ENCODE data around the gene OR4F6.

DNA sequence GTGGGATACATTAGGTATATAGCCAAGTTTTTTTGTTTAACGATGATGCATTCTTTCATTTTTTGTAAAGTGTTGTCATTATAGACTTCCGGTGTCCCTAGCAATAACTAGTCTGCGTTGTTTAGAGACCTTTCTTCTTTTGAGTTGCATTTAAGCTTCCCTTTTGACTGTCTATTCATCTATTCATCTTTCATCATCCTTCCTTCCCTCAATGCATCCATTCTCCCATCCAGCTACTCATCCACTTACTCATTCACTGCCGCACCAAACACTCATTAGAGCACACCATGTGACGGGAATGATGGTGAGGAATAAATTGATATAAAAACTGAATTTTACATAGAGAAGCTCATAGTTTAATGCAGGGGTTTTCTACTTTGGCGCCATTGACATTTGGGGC, 41.6 kb downstream of the OR4F6 start:
- TF ChIP-seq, protein P1, sequence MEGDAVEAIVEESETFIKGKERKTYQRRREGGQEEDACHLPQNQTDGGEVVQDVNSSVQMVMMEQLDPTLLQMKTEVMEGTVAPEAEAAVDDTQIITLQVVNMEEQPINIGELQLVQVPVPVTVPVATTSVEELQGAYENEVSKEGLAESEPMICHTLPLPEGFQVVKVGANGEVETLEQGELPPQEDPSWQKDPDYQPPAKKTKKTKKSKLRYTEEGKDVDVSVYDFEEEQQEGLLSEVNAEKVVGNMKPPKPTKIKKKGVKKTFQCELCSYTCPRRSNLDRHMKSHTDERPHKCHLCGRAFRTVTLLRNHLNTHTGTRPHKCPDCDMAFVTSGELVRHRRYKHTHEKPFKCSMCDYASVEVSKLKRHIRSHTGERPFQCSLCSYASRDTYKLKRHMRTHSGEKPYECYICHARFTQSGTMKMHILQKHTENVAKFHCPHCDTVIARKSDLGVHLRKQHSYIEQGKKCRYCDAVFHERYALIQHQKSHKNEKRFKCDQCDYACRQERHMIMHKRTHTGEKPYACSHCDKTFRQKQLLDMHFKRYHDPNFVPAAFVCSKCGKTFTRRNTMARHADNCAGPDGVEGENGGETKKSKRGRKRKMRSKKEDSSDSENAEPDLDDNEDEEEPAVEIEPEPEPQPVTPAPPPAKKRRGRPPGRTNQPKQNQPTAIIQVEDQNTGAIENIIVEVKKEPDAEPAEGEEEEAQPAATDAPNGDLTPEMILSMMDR (IDR thresholded peaks at IDR 0.05; ENCODE audit: low read length) = no peak
- TF ChIP-seq EZH2 (optimal IDR thresholded peaks at IDR 0.05; ENCODE audit: low read depth, low read length) = no peak
- TF ChIP-seq EZH2phosphoT487 (IDR thresholded peaks at IDR 0.05; ENCODE audit: low read length) = no peak
